ENCODE measurements around the gene LY9.

Gene LY9

DNA sequence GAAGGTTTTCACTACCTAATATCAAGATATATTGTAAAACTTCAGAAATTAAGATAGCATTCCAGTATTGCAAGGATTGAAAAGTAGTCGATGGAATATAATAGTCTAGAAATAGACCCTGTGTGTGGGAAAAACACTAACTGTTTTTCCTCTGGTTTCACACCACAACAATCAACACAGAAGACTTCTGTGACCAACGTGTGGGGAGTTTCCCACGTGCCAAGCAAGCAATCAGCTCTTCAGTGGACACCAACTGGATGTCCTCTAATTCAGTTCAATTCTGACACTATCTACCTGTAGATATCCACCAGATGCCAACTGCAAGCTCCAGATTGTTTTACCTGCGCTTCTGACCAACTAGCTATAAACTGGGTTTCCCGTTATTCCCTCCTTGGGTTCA is 54.6 kb downstream of the LY9 start:
- DNase-seq (ENCODE audit: extremely low read depth, low read depth), result no peak
- TF ChIP-seq CTCF (IDR thresholded peaks at IDR 0.05; ENCODE audit: low read depth, low read length), result no peak

GRCh38 chr1:160850993-160851392 is 55.0 kb downstream of the LY9 start:
- no peak for DNase-seq (ENCODE audit: extremely low read depth, low read depth)
- no peak for TF ChIP-seq CTCF (IDR thresholded peaks at IDR 0.05; ENCODE audit: low read depth, low read length)

GRCh38 chr1:160853014-160853413 is 57.0 kb downstream of the LY9 start:
- no peak for TF ChIP-seq CTCF (IDR thresholded peaks at IDR 0.05; ENCODE audit: low read depth, low read length)
- no peak for DNase-seq (ENCODE audit: extremely low read depth, low read depth)

GRCh38 chr1:160853754-160854153 is 57.8 kb downstream of the LY9 start:
- no peak for DNase-seq (ENCODE audit: extremely low read depth, low read depth)
- no peak for TF ChIP-seq CTCF (IDR thresholded peaks at IDR 0.05; ENCODE audit: low read depth, low read length)

DNA sequence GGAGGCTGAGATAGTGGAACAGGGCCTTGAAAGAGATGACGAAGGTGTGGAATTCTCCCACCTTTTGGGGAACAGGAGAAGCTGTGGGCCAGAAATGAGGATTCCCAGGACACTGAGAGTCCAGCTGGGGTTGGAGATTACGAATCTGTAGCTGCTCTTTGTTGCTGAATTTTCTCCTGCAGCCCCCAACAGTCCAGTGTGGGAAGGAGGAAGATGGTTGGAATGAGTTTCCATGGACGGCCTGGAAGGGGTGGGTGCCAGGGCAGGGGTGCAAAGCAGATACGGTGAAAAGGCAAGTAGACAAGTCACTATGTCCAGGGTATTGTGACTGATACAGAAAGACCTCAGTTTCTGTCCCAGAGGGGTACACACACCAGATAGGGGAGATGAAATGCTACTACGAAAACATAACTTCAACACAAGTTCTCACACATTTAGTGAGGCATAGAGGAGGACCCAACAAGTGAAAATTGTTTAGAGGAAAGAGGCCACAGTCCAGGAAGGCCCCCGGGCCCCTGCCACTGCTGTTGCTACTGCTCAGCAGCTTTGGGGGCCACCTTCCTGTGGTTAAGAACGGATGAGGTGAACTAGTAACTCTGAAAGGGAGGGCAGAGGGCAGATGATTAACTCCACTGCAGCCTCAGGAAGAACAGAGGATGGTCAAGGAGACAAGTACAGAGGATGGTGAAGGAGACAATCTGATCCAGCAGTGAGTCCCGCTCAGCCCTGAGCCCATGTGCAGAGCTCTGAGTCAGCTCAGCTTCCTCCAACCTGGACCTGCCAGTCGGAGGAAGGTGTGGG is 59.4 kb downstream of the LY9 start:
- TF ChIP-seq CTCF (IDR thresholded peaks at IDR 0.05; ENCODE audit: low read depth, low read length), result no peak
- DNase-seq (ENCODE audit: extremely low read depth, low read depth), result no peak

DNA sequence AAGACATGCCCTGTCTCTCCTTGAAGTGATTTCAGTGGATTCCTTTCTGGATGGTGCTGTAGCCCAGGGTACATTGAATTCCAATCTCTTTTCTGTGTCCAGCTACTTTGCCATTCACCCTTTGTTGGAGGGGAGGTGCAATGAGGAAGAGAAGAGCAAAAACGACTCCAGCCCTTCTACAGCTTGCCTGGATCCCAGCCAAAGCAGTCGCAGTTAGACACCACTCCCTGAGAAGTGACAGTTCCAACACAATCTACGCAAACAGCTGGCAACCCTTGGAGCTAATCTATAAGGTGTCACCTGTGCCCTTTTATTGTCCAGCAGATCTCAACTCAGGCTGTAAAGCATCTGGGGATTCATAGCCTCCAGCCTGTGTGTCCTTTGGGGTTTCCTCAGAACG is 62.1 kb downstream of the LY9 start:
- TF ChIP-seq CTCF (IDR thresholded peaks at IDR 0.05; ENCODE audit: low read depth, low read length), result no peak
- no peak for DNase-seq (ENCODE audit: extremely low read depth, low read depth)

GRCh38 chr1:160858507-160858906 is 62.5 kb downstream of the LY9 start:
- TF ChIP-seq CTCF (IDR thresholded peaks at IDR 0.05; ENCODE audit: low read depth, low read length), result no peak
- DNase-seq (ENCODE audit: extremely low read depth, low read depth), result no peak

Measured in AG09319 (cell line).